Common myeloid progenitor, CD34-positive (primary cell): ENCODE results near the gene DPYSL4.

Source experiments
- CTCF ChIA-PET: fragments of 350-600 bp; sonication (Branson Sonifier 250); formaldehyde crosslinking; loops from one replicate; lab custom pipeline; 2021; ENCODE audit warnings: antibody characterized with exemption; lab: Charles Lee
- POLR2A ChIA-PET: fragments of 350-600 bp; sonication (Branson Sonifier 250); formaldehyde crosslinking; loops from one replicate; lab custom pipeline; 2021; ENCODE audit warnings: antibody characterized with exemption; lab: Charles Lee
- DNase-seq, 3 donors: peaks; one replicate each; pipeline versions ENCODE4 v3.0.0 to v3.0.0-alpha.2; 2013
- H3K27ac ChIP-seq, 2 experiments: 1 replicate in 1 of 2; 2 replicates in 1 of 2; pipeline ENCODE4 v1.7.0; 2013; ENCODE audit warnings: inconsistent platforms in 2 of 2, low read length in 2 of 2, mild to moderate bottlenecking in 2 of 2, low read depth in 1 of 2, moderate library complexity in 1 of 2; ENCODE audit not compliant: severe bottlenecking in 2 of 2, insufficient read depth in 1 of 2, poor library complexity in 1 of 2
- H3K27me3 ChIP-seq, 5 experiments: replicated peaks in 2 of 5; 1 replicate in 3 of 5; 2 replicates in 2 of 5; pipeline versions ENCODE4 v1.6.1 to v1.7.0; 2013; ENCODE audit warnings: low read length in 4 of 5, mild to moderate bottlenecking in 2 of 5, moderate library complexity in 2 of 5, inconsistent platforms in 1 of 5; ENCODE audit not compliant: insufficient read depth in 5 of 5, control insufficient read depth in 4 of 5
- H3K36me3 ChIP-seq, 4 experiments: 1 replicate in 2 of 4; 2 replicates in 2 of 4; pipeline versions ENCODE4 v1.6.1 to v1.7.0; 2013; ENCODE audit warnings: low read length in 3 of 4, control low read depth in 1 of 4, mild to moderate bottlenecking in 1 of 4; ENCODE audit not compliant: control insufficient read depth in 4 of 4, insufficient read depth in 4 of 4
- H3K4me1 ChIP-seq, 4 experiments: 1 replicate in 3 of 4; 2 replicates in 1 of 4; pipeline versions ENCODE4 v1.6.1 to v1.7.1; 2013; ENCODE audit warnings: low read length in 3 of 4, mild to moderate bottlenecking in 3 of 4, control low read depth in 1 of 4, inconsistent platforms in 1 of 4, moderate library complexity in 1 of 4; ENCODE audit not compliant: control insufficient read depth in 4 of 4, insufficient read depth in 4 of 4; ENCODE audit errors: control extremely low read depth in 1 of 4
- H3K4me3 ChIP-seq, 7 experiments: 1 replicate in 4 of 7; 2 replicates in 3 of 7; pipeline versions ENCODE4 v1.5.1 to v1.7.0; 2013; ENCODE audit warnings: mild to moderate bottlenecking in 7 of 7, low read length in 6 of 7, moderate library complexity in 6 of 7, inconsistent platforms in 2 of 7, low read depth in 2 of 7, control low read depth in 1 of 7; ENCODE audit not compliant: insufficient read depth in 4 of 7, control insufficient read depth in 1 of 7; ENCODE audit errors: extremely low read depth in 1 of 7
- H3K9me3 ChIP-seq, 5 experiments: 1 replicate in 4 of 5; 2 replicates in 1 of 5; pipeline versions ENCODE4 v1.6.1 to v1.7.1; 2013; ENCODE audit warnings: low read length in 4 of 5, mild to moderate bottlenecking in 2 of 5, inconsistent platforms in 1 of 5, low read depth in 1 of 5, moderate library complexity in 1 of 5; ENCODE audit not compliant: control insufficient read depth in 4 of 5, insufficient read depth in 2 of 5; ENCODE audit errors: control extremely low read depth in 1 of 5
- WGBS: methylation state at CpG from one replicate; pipeline ENCODE4 v1.1.5; 2013; ENCODE audit not compliant: insufficient coverage; 5-methylcytosine and 5-hydroxymethylcytosine counted together

Gene DPYSL4

DNA sequence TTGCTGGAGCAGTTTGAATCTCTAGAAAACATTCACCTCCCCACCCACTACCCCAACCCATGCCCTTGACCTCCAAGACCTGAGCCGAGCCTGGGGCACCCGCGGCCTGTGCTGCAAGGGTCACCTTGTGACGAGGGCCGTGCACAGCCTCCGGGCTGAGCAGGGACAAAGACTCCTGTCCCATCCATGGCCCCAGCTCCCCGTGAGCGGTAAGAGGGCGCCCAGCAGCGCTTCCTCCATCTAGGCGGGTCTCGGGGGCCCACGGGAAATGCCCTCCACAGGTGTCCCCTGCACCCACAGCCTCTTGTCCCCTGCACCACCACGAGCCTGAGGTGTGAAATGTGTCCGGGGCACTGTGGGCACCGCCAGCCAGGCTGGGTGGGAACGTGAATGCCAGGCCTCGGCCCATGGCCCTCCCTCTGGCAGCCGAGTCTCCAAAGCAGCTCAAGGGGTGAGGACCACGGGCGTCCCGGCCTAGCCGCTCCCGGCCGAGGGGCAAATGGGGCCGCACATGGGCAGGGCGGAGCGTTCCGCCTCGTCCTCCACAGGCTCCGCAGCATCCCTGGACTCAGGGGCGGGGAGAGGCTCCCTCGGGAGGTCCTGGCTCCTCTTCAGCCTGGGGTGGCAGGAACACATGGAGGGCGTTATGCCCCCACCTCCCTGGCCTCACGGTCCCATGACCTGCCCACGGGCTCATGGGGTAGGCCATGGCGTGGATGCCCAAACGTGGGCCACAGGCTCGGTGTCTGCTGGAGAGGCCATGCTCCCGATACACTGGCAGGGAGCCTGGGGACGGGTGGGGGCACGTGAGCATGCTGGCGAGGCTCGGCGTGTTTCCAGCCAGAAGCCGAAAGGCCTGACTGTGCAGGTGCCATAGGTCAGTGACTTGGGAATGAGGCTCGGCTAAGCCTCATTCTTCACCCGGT lies 21.1 kb downstream of the DPYSL4 start:
- WGBS = 92% methylated on average over 38 of the region's 48 CpGs
- peaks cover 0 to 6% (median 1%) of the 10 kb centered on the region in 4 experiments for H3K36me3 ChIP-seq
- CTCF ChIA-PET = interaction anchor here (1.2 kb wide), 1 partner anchor 15 kb away, joined by 3 read pairs; no protein-coding TSS in a partner anchor
- no peak for DNase-seq
- peaks cover 0 to 6% (median 2%) of the 10 kb centered on the region in 4 experiments for H3K4me1 ChIP-seq
- H3K4me3 ChIP-seq = no peak overlapping the region
- H3K27me3 ChIP-seq = no peaks in the 10 kb centered on the region
- peaks cover 0 to under 1% (median 0%) of the 10 kb centered on the region in 5 experiments for H3K9me3 ChIP-seq
- POLR2A ChIA-PET = no interaction called here
- H3K27ac ChIP-seq = no peak overlapping the region

DNA sequence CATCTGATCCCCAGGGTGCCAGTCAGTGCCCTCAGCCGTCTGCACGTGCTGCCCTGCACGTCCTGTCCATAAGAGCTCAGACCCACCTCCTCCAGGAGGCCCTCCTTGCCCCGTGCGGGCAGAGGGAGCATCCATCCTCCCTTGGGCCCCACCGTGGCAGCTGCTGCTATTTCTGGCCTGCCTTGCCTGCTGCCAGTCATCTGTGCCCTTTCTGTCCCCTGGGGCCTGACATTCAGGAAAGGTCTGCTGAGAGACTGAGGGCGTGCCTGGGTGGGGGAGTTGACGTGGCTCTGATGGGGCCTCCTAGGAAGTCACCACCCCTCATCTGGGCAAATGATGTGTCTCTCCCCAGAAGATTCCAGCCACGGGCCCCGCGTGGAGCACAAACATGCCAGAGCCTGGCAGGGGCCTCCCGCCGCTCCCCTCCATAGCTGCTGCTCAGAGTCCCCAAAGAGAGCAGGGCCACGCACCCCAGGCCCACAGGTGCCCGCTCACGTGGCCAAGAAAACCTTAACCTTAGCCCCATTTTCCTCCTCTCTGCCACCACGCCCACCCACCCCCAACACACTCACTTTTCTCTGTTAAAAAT lies 21.8 kb downstream of the DPYSL4 start:
- Histone ChIP-seq H3K27me3 (no peaks in the 10 kb centered on the region), H3K36me3 (peaks cover 0 to 6% (median 4%) of the 10 kb centered on the region in 4 experiments), H3K4me3 (no peak overlapping the region), H3K9me3 (peaks cover 0 to 8% (median 3%) of the 10 kb centered on the region in 5 experiments), H3K27ac (no peak overlapping the region), H3K4me1 (peaks cover 0 to 6% (median 2%) of the 10 kb centered on the region in 4 experiments)
- POLR2A ChIA-PET = no interaction called here
- DNase-seq = no peak
- 92% methylated on average over 12 of the region's 17 CpGs for WGBS
- CTCF ChIA-PET = no interaction called here

DNA sequence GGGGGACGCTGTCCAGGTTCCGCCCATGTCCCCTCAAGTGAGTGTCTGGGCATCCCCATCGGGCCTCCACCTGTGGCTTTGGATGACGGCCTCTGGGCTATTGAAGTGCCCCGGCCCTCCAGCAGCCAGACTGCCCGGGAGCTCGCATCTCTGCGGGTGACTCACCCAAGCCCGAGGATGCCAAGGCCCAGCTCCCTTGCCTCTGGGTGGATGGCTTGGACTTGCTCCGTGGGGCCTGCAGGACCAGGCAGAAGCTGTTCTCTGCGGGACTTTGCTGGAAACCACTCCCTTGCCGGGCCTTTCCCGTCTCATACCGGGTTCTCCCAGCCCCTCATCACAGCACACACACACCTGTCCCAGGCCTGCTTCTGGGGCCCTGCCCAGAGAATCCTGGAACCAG lies 22.4 kb downstream of the DPYSL4 start:
- peaks cover 0 to 11% (median 4%) of the 10 kb centered on the region in 5 experiments for H3K9me3 ChIP-seq
- H3K4me1 ChIP-seq = peaks cover 0 to 6% (median 2%) of the 10 kb centered on the region in 4 experiments
- H3K36me3 ChIP-seq = peaks cover 0 to 6% (median 4%) of the 10 kb centered on the region in 4 experiments
- 91% methylated on average over 14 of the region's 14 CpGs for WGBS
- DNase-seq = no peak
- no peak overlapping the region for H3K4me3 ChIP-seq
- POLR2A ChIA-PET = no interaction called here
- no peaks in the 10 kb centered on the region for H3K27me3 ChIP-seq
- CTCF ChIA-PET = no interaction called here
- H3K27ac ChIP-seq = no peak overlapping the region

- CTCF ChIA-PET = no interaction called here
These were observed 23.3 kb downstream of the DPYSL4 start for GRCh38 chr10:132209978-132210530.

GRCh38 chr10:132210766-132211165 lies 24.0 kb downstream of the DPYSL4 start:
- 98% methylated on average over 13 of the region's 14 CpGs for WGBS
- Histone ChIP-seq H3K9me3 (peaks cover 0 to 22% (median 10%) of the 10 kb centered on the region in 5 experiments), H3K4me1 (peaks cover 0 to 6% (median 2%) of the 10 kb centered on the region in 4 experiments), H3K27me3 (no peaks in the 10 kb centered on the region), H3K4me3 (no peak overlapping the region), H3K27ac (no peak overlapping the region), H3K36me3 (peaks cover 0 to 6% (median 4%) of the 10 kb centered on the region in 4 experiments)
- ChIA-PET POLR2A (no interaction called here), CTCF (no interaction called here)
- DNase-seq = no peak

More at GRCh38 chr10:132209978-132210530, 23.3 kb downstream of the DPYSL4 start:
- peaks cover 0 to 6% (median 2%) of the 10 kb centered on the region in 4 experiments for H3K4me1 ChIP-seq
- 94% methylated on average over 21 of the region's 23 CpGs for WGBS
- no peak overlapping the region for H3K4me3 ChIP-seq
- peaks cover 0 to 6% (median 4%) of the 10 kb centered on the region in 4 experiments for H3K36me3 ChIP-seq
- H3K9me3 ChIP-seq = peaks cover 0 to 17% (median 6%) of the 10 kb centered on the region in 5 experiments
- no peaks in the 10 kb centered on the region for H3K27me3 ChIP-seq
- POLR2A ChIA-PET = no interaction called here
- no peak overlapping the region for H3K27ac ChIP-seq
- no peak for DNase-seq

DNA sequence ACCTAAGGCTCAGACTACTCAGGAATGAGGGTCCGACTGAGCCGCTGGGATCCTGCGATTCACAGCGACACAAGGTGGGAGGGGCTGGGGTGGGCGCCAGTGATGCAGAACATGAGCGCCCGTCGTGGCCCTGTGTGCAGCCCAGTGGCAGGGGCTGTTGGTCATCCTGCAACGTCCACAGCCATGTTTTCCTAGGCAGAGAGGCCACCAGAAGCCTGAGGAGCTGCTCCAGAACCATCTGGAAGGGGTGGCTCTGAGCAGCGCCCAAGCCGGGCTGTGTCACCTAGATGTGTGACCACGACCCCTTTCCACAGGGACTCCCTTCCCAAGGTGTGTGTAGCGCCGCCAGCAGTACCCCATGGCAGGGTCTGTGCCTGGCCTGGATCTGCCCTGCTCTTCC lies 24.5 kb downstream of the DPYSL4 start:
- H3K36me3 ChIP-seq = peaks cover 0 to 6% (median 4%) of the 10 kb centered on the region in 4 experiments
- H3K27me3 ChIP-seq = no peaks in the 10 kb centered on the region
- ChIA-PET CTCF (no interaction called here), POLR2A (no interaction called here)
- no peak for DNase-seq
- 96% methylated on average over 11 of the region's 14 CpGs for WGBS
- no peak overlapping the region for H3K27ac ChIP-seq
- peaks cover 0 to 26% (median 10%) of the 10 kb centered on the region in 5 experiments for H3K9me3 ChIP-seq
- peaks cover 0 to 3% (median 1%) of the 10 kb centered on the region in 4 experiments for H3K4me1 ChIP-seq
- H3K4me3 ChIP-seq = no peak overlapping the region
